IPS DF 6.9 (cell line): ENCODE measurements around the gene GPX8.

Experiments
- DNase-seq: peaks from one replicate; pipeline ENCODE4 v3.0.0-alpha.2; 2013; ENCODE audit warnings: low read depth, low spot score
- H3K27ac ChIP-seq: one replicate; pipeline ENCODE4 v1.5.1; 2013; ENCODE audit warnings: low read length, control low read depth
- H3K27me3 ChIP-seq: 2 replicates; pipeline ENCODE4 v1.6.1; 2013; ENCODE audit warnings: mild to moderate bottlenecking, low read length; ENCODE audit not compliant: control insufficient read depth, insufficient read depth
- H3K36me3 ChIP-seq: 2 replicates; pipeline ENCODE4 v1.6.1; 2013; ENCODE audit warnings: low read length; ENCODE audit not compliant: control insufficient read depth, insufficient read depth
- H3K4me1 ChIP-seq: 2 replicates; pipeline ENCODE4 v1.6.1; 2013; ENCODE audit warnings: low read length; ENCODE audit not compliant: control insufficient read depth, insufficient read depth
- H3K4me3 ChIP-seq: 2 replicates; pipeline ENCODE4 v1.5.1; 2013; ENCODE audit warnings: mild to moderate bottlenecking, low read length
- H3K9me3 ChIP-seq: 2 replicates; pipeline ENCODE4 v1.6.1; 2013; ENCODE audit warnings: low read length, inconsistent platforms; ENCODE audit not compliant: control insufficient read depth, insufficient read depth
- whole genome bisulfite sequencing: extraction: QIAGEN DNeasy Blood & Tissue Kit; methylation state at CpG from one replicate; pipeline ENCODE4 v1.1.7; 2013; ENCODE audit warnings: mixed read lengths, missing lambda C conversion rate; ENCODE audit not compliant: insufficient read length, insufficient coverage; 5-methylcytosine and 5-hydroxymethylcytosine counted together

Gene GPX8

DNA sequence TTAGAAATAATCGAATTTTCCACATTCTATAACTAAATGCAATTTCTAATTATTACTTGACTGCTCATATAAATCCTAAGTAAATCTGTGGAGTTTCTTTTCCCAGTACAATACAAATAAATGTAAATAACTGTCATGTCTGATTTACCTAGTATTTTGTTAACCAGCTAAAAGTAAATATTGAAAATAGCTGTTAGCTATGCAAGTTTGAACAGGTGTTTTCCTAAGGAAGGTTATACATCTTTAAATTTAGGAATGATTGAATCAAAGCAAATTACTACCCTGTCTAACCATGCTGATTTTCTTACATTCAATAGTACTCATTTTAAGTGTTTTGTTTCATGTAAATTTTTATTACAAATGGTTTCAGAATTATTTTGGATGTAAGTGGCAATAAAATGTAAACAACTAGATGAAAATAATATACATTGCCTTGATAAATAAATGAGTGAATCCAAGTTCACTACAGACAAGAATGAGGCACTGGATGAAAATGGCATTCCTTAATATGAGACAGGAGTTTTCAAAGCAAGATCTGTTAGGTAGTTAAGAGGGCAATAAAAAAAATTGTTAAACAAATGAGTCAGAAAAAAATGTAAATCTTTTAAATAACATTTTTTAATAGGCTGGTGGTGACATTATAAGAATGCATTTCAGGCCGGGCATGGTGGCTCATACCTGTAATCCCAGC is 51.4 kb downstream of the GPX8 start:
- H3K9me3 ChIP-seq: no peaks in the 10 kb centered on the region
- DNase-seq: no peak
- H3K4me1 ChIP-seq: no peaks in the 10 kb centered on the region
- H3K27me3 ChIP-seq: no peaks in the 10 kb centered on the region
- H3K27ac ChIP-seq: no peak overlapping the region
- WGBS: no CpG with 5 or more reads among the region's 2 CpGs
- H3K4me3 ChIP-seq: no peak overlapping the region
- H3K36me3 ChIP-seq: no peaks in the 10 kb centered on the region
